Measurements from ENCODE around the gene APOLD1. TPM values are rescaled to one million over a fixed set of nuclear protein-coding genes. Genes with fewer than 3 reads are reported as not detected.

APOLD1 gene
- total and polyA plus RNA-seq, 2 experiments from 2014 or later, result 4.0 to 14.2 TPM

GRCh38 chr12:12776261-12776660 lies 9.2 kb upstream of the APOLD1 start:
- Histone ChIP-seq H3K4me1 (ENCODE audit: low read depth) (no peaks in the 10 kb centered on the region), H3K27me3 (peaks cover 3% of the 10 kb centered on the region), H3K27ac (no peak overlapping the region), H3K9me3 (ENCODE audit: low read depth) (no peaks in the 10 kb centered on the region), H3K4me3 (no peak overlapping the region), H3K36me3 (no peaks in the 10 kb centered on the region)
- DNase-seq (ENCODE audit: low read depth in 1 of 2, low spot score in 1 of 2), result peak in 1 of 2 donors; percentile 27
- no peak for TF ChIP-seq CTCF (IDR thresholded peaks at IDR 0.05; ENCODE audit: low read depth, low read length)

- H3K27ac ChIP-seq, result no peak overlapping the region
- no peaks in the 10 kb centered on the region for H3K4me1 ChIP-seq (ENCODE audit: low read depth)
- no peak for DNase-seq (ENCODE audit: low read depth in 1 of 2, low spot score in 1 of 2)
- no peak for TF ChIP-seq CTCF (IDR thresholded peaks at IDR 0.05; ENCODE audit: low read depth, low read length)
- H3K27me3 ChIP-seq, result peaks cover 3% of the 10 kb centered on the region
- no peaks in the 10 kb centered on the region for H3K36me3 ChIP-seq
- no peaks in the 10 kb centered on the region for H3K9me3 ChIP-seq (ENCODE audit: low read depth)
- no peak overlapping the region for H3K4me3 ChIP-seq
These were observed 8.4 kb upstream of the APOLD1 start for GRCh38 chr12:12777092-12777491.

DNA sequence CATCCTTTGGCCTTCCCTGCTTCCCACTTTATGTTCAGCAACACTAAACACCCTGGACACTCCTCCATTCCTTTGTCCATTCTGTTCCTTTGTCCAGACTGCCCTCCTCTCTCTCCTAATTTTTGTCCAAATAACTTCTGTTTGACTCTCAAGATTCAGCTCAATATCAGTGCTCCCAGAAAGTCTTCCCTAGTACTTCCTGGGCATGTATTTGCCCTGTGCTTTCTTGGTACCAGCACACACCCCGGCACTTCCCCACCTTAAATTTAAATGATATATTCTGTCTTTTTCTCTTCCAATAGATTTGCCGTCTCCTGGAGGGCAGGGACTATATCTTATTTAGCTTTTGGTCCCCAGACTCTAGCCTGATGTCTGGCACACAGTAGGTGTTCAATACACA lies 6.5 kb upstream of the APOLD1 start:
- Histone ChIP-seq H3K36me3 (no peaks in the 10 kb centered on the region), H3K27ac (no peak overlapping the region), H3K9me3 (ENCODE audit: low read depth) (no peaks in the 10 kb centered on the region), H3K4me1 (ENCODE audit: low read depth) (no peaks in the 10 kb centered on the region), H3K27me3 (peaks cover 3% of the 10 kb centered on the region), H3K4me3 (no peak overlapping the region)
- TF ChIP-seq CTCF (IDR thresholded peaks at IDR 0.05; ENCODE audit: low read depth, low read length), result no peak
- DNase-seq (ENCODE audit: low read depth in 1 of 2, low spot score in 1 of 2), result no peak

- Histone ChIP-seq H3K9me3 (ENCODE audit: low read depth) (no peaks in the 10 kb centered on the region), H3K4me1 (ENCODE audit: low read depth) (no peaks in the 10 kb centered on the region), H3K27me3 (peaks cover 3% of the 10 kb centered on the region), H3K4me3 (no peak overlapping the region), H3K36me3 (no peaks in the 10 kb centered on the region), H3K27ac (no peak overlapping the region)
- no peak for TF ChIP-seq CTCF (IDR thresholded peaks at IDR 0.05; ENCODE audit: low read depth, low read length)
- peak in 1 of 2 donors; percentile 86 for DNase-seq (ENCODE audit: low read depth in 1 of 2, low spot score in 1 of 2)
These were observed 5.9 kb upstream of the APOLD1 start for GRCh38 chr12:12779529-12779928.

- TF ChIP-seq CTCF (IDR thresholded peaks at IDR 0.05; ENCODE audit: low read depth, low read length), result no peak
These were observed 1.3 kb upstream of the APOLD1 start for GRCh38 chr12:12784116-12784515.

GRCh38 chr12:12786351-12786705 lies 869 bp downstream of the APOLD1 start:
- Histone ChIP-seq H3K4me3 (peak overlapping the region; percentile 25), H3K27ac (peak overlapping the region; percentile 53)
- DNase-seq (ENCODE audit: low read depth in 1 of 2, low spot score in 1 of 2), result peak in 1 of 2 donors; percentile 70

More at GRCh38 chr12:12784116-12784515, 1.3 kb upstream of the APOLD1 start:
- no peak for DNase-seq (ENCODE audit: low read depth in 1 of 2, low spot score in 1 of 2)
- no peak overlapping the region for H3K27ac ChIP-seq
- peaks cover 9% of the 10 kb centered on the region for H3K4me1 ChIP-seq (ENCODE audit: low read depth)
- no peaks in the 10 kb centered on the region for H3K9me3 ChIP-seq (ENCODE audit: low read depth)
- no peaks in the 10 kb centered on the region for H3K36me3 ChIP-seq
- H3K27me3 ChIP-seq, result no peaks in the 10 kb centered on the region
- H3K4me3 ChIP-seq, result no peak overlapping the region

More at GRCh38 chr12:12786351-12786705, 869 bp downstream of the APOLD1 start:
- no peak for TF ChIP-seq CTCF (IDR thresholded peaks at IDR 0.05; ENCODE audit: low read depth, low read length)
- H3K27me3 ChIP-seq, result no peaks in the 10 kb centered on the region
- no peaks in the 10 kb centered on the region for H3K9me3 ChIP-seq (ENCODE audit: low read depth)
- H3K4me1 ChIP-seq (ENCODE audit: low read depth), result peaks cover 17% of the 10 kb centered on the region
- no peaks in the 10 kb centered on the region for H3K36me3 ChIP-seq

All from cardiac muscle cell (in vitro differentiated cells and primary cell).